HG02623 (cell line): ENCODE measurements around the gene RNF38.
A peak's percentile ranks its signal among the peaks of the same experiment; 100 is the strongest.
"Not testable (repeated sequence)": the region's sequence is repeated elsewhere in the genome, so short reads cannot be mapped to it uniquely, and the experiment has no call there.

Experiments used
- ATAC-seq: cut with Tn5 transposase; IDR thresholded peaks from one replicate; pipeline ENCODE4 v1.9.1; 2021; ENCODE audit warnings: moderate library complexity; ENCODE audit not compliant: unreplicated experiment

Gene RNF38

GRCh38 chr9:36409076-36409475 lies 9.0 kb upstream of the RNF38 start:
- not testable (repeated sequence) for ATAC-seq

GRCh38 chr9:36407122-36407723 lies 7.2 kb upstream of the RNF38 start:
- no peak for ATAC-seq

DNA sequence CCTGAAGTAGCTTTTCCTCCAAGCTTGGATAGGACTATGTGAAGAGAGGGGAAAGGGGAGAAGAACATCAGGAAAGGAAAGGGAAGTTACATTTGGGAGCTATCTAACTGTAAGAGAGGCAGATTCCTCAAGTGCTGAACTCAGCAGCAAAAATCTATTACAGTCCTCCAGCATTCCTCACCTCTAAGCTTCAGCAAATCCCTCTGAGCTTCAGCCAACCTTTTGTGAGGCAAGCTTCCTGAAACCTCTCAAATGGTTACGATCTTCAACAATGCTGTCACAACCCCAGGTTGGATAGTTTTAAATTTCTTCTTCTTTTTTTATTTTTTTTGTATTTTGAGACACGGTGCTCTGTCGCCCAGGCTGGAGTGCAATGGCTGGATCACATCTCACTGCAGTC lies 2.5 kb upstream of the RNF38 start:
- ATAC-seq: no peak

- no peak for ATAC-seq
These were observed 1.9 kb upstream of the RNF38 start for GRCh38 chr9:36401897-36402480.

- ATAC-seq: peak; percentile 57
These were observed 1.2 kb upstream of the RNF38 start for GRCh38 chr9:36401164-36401740.

DNA sequence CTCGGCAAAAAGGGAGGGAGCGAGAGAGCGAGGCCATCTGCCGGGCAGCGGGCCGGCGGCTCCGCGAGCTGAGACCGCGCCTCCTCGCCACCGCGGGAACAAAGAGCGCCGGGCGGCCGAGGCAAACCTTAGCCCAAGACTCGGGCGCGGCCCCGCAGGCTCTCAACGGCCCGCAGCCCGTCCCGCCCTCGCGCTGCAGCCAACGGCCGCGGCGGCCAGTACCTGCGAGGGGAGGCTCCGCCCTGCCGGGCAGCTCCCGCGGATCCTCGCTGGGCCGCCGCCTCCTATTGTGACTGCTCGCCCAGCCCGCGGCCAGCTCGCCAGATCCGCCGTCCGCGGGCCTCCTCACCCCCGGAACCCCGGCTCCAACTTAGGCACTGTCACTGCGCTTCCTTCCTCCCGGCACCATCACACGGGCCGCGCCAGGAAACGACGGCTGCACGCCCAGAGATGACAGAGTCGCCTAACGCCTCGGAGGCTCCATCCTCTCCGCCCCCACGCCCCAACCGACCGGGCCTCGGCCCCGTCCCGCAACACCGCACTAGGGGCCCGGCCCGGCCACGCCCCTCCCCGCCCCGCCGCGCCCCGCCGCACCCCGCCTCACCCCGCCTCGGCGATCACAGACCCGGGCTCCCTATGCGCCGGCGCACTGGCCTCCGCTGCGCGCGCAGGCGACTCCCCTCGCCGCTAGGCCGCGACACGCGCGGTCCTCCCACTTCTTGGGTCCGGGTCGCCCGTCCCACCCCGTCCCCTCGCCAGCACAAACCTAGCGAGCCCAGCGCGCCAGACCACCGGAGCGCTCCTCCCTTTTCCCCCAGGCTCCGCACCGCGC lies 479 bp upstream of the RNF38 start:
- peak; percentile 67 for ATAC-seq

DNA sequence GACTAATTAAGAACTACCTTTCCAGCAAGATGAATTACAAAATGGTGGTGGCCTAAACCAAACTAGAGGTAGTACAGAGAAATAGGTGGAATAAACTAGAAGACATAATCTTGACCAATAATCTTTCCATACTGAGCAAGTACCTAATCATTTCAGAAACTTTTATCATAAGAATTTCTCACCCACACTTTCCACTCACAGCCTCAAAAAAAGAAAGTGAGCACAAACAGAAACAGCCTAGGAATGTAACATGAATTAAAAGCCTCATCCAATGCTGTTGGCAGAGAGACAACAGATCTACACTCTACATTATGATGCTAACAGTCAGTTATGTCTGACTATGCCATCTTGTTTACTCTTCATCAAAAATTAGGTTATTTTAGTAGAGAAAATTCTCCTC lies 1.3 kb downstream of the RNF38 start:
- ATAC-seq: no peak

DNA sequence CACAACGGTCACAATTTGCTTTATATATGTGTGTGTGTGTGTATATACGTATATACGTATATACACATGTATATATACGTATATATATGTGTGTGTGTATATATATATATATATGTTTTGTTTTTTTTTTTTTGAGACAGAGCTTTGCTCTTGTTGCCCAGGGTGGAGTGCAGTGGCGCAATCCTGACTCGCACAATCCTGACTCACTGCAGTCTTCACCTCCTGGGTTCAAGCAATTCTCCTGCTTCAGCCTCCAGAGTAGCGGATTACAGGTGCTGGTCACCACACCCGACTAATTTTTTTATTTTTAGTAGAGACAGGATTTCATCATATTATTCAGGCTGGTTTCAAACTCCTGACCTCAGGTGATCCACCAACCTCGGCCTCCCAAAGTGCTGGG lies 3.1 kb downstream of the RNF38 start:
- ATAC-seq: no peak

DNA sequence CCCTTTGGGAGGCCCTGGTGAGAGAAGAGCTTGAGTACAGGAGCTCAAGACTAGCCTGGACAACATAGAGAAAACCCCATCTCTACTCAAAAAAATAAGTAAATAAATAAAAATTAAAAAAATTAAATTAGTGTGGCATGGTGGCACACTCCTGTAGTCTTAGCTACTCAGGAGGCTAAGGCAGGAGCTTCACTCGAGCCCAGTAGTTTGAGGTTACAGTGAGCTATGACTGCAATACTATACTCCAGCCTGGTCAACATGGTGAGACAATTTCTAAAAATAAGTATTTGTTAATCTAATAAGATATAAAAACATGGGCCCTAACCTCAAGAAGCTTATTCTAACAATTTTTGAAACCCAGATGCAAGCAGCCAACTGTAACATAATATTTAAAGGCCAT lies 7.6 kb downstream of the RNF38 start:
- ATAC-seq: no peak

DNA sequence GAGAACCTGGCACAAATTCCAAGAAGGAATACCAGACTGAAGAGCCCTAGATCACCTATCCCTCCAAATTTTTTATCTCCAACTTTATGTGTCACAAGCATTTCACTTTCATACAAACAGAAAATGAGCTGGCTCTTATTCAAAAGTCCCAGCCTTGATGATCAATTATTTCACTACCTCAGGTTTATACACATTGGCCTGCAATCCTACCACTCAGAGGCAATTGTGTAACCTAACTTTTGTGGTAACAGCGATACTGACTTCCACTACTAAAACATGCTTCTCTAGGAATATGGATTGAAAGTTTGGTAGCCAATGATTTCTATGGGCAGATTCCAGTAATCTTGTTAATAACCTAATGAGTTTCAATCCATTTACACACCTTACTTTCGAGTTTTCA lies 10.5 kb downstream of the RNF38 start:
- ATAC-seq: no peak

GRCh38 chr9:36386396-36386965 lies 13.6 kb downstream of the RNF38 start:
- not testable (repeated sequence) for ATAC-seq

GRCh38 chr9:36382484-36382883 lies 17.6 kb downstream of the RNF38 start:
- no peak for ATAC-seq

DNA sequence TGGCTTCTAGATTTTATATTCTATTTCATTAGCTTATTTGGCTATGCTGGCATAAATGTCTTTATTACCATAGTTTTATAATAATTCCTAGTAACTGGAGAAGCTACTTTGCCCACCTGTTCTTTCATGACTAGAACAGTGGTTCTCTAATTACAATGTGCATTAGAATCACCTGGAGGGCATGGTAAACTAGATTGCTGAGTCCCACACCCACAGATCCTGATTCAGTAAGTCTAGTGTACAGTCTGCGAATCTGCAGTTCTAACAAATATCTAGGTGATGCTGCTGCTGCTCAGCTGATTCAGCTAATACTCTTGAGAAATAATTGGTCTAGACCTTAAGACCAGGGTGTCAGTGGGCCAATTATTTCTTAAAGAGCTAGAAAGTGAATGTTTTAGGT lies 35.5 kb downstream of the RNF38 start:
- no peak for ATAC-seq

DNA sequence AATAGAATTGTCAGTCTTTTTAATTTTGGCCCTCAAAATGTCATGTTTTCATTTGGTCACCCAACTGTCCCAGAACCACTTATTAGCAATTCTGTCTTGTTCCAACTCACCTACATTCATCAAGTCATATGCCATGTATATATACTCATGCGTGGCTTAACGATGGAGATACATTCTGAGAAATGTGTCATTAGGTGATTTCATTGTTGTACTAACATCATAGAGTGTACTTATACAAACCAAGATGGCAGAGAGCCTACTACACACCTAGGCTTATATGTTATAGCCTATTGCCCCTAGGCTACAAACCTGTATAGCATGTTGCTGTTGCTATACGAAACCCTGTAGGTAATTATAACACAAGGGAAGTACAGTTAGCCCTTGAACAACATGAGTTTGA lies 36.6 kb downstream of the RNF38 start:
- no peak for ATAC-seq

DNA sequence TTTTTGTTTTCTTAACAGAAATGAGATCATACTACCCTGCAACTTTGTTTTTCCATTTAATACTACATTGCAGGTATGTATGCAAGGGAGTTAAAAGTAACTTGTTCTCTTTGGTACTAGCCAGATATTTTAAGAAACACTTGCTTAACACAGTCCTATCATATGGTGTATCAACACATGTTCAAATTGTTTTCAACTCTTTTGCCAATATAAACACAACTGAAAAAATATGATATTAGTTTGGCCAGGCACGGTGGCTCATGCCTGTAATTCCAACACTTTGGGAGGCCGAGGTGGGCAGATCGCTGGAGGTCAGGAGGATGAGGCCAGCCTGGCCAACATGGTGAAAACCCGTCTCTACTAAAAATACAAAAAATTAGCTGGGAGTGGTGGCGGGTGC lies 41.6 kb downstream of the RNF38 start:
- ATAC-seq: no peak

GRCh38 chr9:36357639-36358038 lies 42.4 kb downstream of the RNF38 start:
- ATAC-seq: no peak

- no peak for ATAC-seq
These were observed 53.5 kb downstream of the RNF38 start for GRCh38 chr9:36346569-36346968.

- ATAC-seq: no peak
These were observed 54.8 kb downstream of the RNF38 start for GRCh38 chr9:36345103-36345846.

GRCh38 chr9:36341936-36342577 lies 58.0 kb downstream of the RNF38 start:
- ATAC-seq: no peak

DNA sequence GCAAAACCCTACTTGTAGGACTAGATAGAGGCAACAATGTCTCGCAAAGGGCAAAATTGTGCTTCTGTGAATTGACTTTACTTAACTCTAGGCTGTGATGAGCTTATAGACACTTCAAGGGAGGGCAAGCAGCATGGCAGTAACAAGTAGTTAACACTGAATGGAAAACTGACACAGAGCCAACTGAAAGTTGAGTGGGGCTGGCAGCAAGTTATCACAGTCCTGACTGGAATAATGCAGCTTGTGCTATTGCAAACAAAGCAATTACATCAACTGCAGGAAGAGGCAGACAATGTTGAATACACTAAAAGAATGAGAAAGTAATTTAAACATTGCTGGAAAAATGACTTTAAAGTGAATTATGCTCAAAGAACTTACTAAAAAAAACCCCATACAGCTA lies 62.2 kb downstream of the RNF38 start:
- ATAC-seq: no peak
